Measurements from ENCODE around the gene FGF9. TPM values are rescaled to one million over a fixed set of nuclear protein-coding genes. Genes with fewer than 3 reads are reported as not detected.

Gene FGF9
- total RNA-seq, 2 experiments from 2014 or later, result 0.08 to 0.20 TPM

GRCh38 chr13:21701460-21701859 is 30.6 kb downstream of the FGF9 start:
- Mint-ChIP-seq H3K9me3 (no peaks in the 10 kb centered on the region), H3K27me3 (no peaks in the 10 kb centered on the region), H3K27ac (no peak overlapping the region), H3K36me3 (ENCODE audit: low read depth) (no peaks in the 10 kb centered on the region), H3K4me1 (no peaks in the 10 kb centered on the region), H3K4me3 (no peak overlapping the region)
- ChIA-PET POLR2A (no interaction called here), CTCF (no interaction called here)
- no peak for DNase-seq

- no peaks in the 10 kb centered on the region for H3K4me1 Mint-ChIP-seq
- H3K27ac Mint-ChIP-seq, result no peak overlapping the region
- no peaks in the 10 kb centered on the region for H3K27me3 Mint-ChIP-seq
- ChIA-PET CTCF (no interaction called here), POLR2A (no interaction called here)
- H3K36me3 Mint-ChIP-seq (ENCODE audit: low read depth), result no peaks in the 10 kb centered on the region
- H3K4me3 Mint-ChIP-seq, result no peak overlapping the region
- no peak for DNase-seq
- H3K9me3 Mint-ChIP-seq, result no peaks in the 10 kb centered on the region
Observed at GRCh38 chr13:21703846-21704245, 33.0 kb downstream of the FGF9 start.

GRCh38 chr13:21707586-21707985 is 36.7 kb downstream of the FGF9 start:
- CTCF ChIA-PET, result no interaction called here
- H3K27ac Mint-ChIP-seq, result no peak overlapping the region
- H3K4me1 Mint-ChIP-seq, result no peaks in the 10 kb centered on the region
- H3K36me3 Mint-ChIP-seq (ENCODE audit: low read depth), result no peaks in the 10 kb centered on the region
- no peak overlapping the region for H3K4me3 Mint-ChIP-seq
- no peaks in the 10 kb centered on the region for H3K27me3 Mint-ChIP-seq
- no peak for DNase-seq
- POLR2A ChIA-PET, result no interaction called here
- no peaks in the 10 kb centered on the region for H3K9me3 Mint-ChIP-seq

GRCh38 chr13:21709697-21710096 is 38.8 kb downstream of the FGF9 start:
- CTCF ChIA-PET, result no interaction called here
- no peak overlapping the region for H3K27ac Mint-ChIP-seq
- DNase-seq, result no peak
- no peaks in the 10 kb centered on the region for H3K36me3 Mint-ChIP-seq (ENCODE audit: low read depth)
- H3K4me1 Mint-ChIP-seq, result no peaks in the 10 kb centered on the region
- H3K9me3 Mint-ChIP-seq, result no peaks in the 10 kb centered on the region
- POLR2A ChIA-PET, result no interaction called here
- H3K4me3 Mint-ChIP-seq, result no peak overlapping the region
- no peaks in the 10 kb centered on the region for H3K27me3 Mint-ChIP-seq

- no peak for DNase-seq
- H3K9me3 Mint-ChIP-seq, result no peaks in the 10 kb centered on the region
- ChIA-PET CTCF (no interaction called here), POLR2A (no interaction called here)
- no peaks in the 10 kb centered on the region for H3K4me1 Mint-ChIP-seq
- no peak overlapping the region for H3K4me3 Mint-ChIP-seq
- no peak overlapping the region for H3K27ac Mint-ChIP-seq
- H3K27me3 Mint-ChIP-seq, result peaks cover 2% of the 10 kb centered on the region
- H3K36me3 Mint-ChIP-seq (ENCODE audit: low read depth), result no peaks in the 10 kb centered on the region
Observed at GRCh38 chr13:21710163-21710562, 39.3 kb downstream of the FGF9 start.

GRCh38 chr13:21717817-21718216 is 46.9 kb downstream of the FGF9 start:
- Mint-ChIP-seq H3K9me3 (no peaks in the 10 kb centered on the region), H3K36me3 (ENCODE audit: low read depth) (no peaks in the 10 kb centered on the region), H3K27ac (no peak overlapping the region), H3K4me3 (no peak overlapping the region), H3K4me1 (no peaks in the 10 kb centered on the region), H3K27me3 (peaks cover 12% of the 10 kb centered on the region)
- DNase-seq, result no peak
- ChIA-PET POLR2A (no interaction called here), CTCF (no interaction called here)

GRCh38 chr13:21719463-21719862 is 48.6 kb downstream of the FGF9 start:
- POLR2A ChIA-PET, result no interaction called here

GRCh38 chr13:21723807-21724505 is 53.1 kb downstream of the FGF9 start:
- Mint-ChIP-seq H3K27ac (no peak overlapping the region), H3K36me3 (ENCODE audit: low read depth) (peaks cover 3% of the 10 kb centered on the region), H3K27me3 (peaks cover 2% of the 10 kb centered on the region), H3K4me1 (peaks cover 1% of the 10 kb centered on the region), H3K9me3 (peaks cover 8% of the 10 kb centered on the region), H3K4me3 (no peak overlapping the region)
- no peak for DNase-seq
- CTCF ChIA-PET, result interaction anchor here (0.7 kb wide), 1 partner anchor 21 kb away, joined by 4 read pairs; no protein-coding TSS in a partner anchor
- POLR2A ChIA-PET, result no interaction called here

More at GRCh38 chr13:21719463-21719862, 48.6 kb downstream of the FGF9 start:
- CTCF ChIA-PET, result no interaction called here
- Mint-ChIP-seq H3K4me3 (no peak overlapping the region), H3K4me1 (no peaks in the 10 kb centered on the region), H3K27ac (no peak overlapping the region), H3K9me3 (no peaks in the 10 kb centered on the region), H3K36me3 (ENCODE audit: low read depth) (no peaks in the 10 kb centered on the region), H3K27me3 (peaks cover 12% of the 10 kb centered on the region)
- DNase-seq, result no peak

- DNase-seq, result no peak
- ChIA-PET POLR2A (no interaction called here), CTCF (no interaction called here)
- H3K36me3 Mint-ChIP-seq (ENCODE audit: low read depth), result peaks cover 3% of the 10 kb centered on the region
- H3K27me3 Mint-ChIP-seq, result peaks cover 2% of the 10 kb centered on the region
- peaks cover 1% of the 10 kb centered on the region for H3K4me1 Mint-ChIP-seq
- H3K4me3 Mint-ChIP-seq, result no peak overlapping the region
- H3K9me3 Mint-ChIP-seq, result peaks cover 8% of the 10 kb centered on the region
- no peak overlapping the region for H3K27ac Mint-ChIP-seq
Observed at GRCh38 chr13:21730186-21730880, 59.5 kb downstream of the FGF9 start.

GRCh38 chr13:21733475-21734263 is 62.8 kb downstream of the FGF9 start:
- POLR2A ChIA-PET, result no interaction called here

GRCh38 chr13:21734961-21735360 is 64.1 kb downstream of the FGF9 start:
- Mint-ChIP-seq H3K36me3 (ENCODE audit: low read depth) (no peaks in the 10 kb centered on the region), H3K4me1 (no peaks in the 10 kb centered on the region)

More at GRCh38 chr13:21733475-21734263, 62.8 kb downstream of the FGF9 start:
- Mint-ChIP-seq H3K27me3 (peaks cover 5% of the 10 kb centered on the region), H3K9me3 (no peaks in the 10 kb centered on the region), H3K27ac (no peak overlapping the region), H3K4me1 (no peaks in the 10 kb centered on the region), H3K4me3 (no peak overlapping the region), H3K36me3 (ENCODE audit: low read depth) (no peaks in the 10 kb centered on the region)
- no peak for DNase-seq
- CTCF ChIA-PET, result no interaction called here

GRCh38 chr13:21735701-21736401 is 65.0 kb downstream of the FGF9 start:
- Mint-ChIP-seq H3K9me3 (no peaks in the 10 kb centered on the region), H3K36me3 (ENCODE audit: low read depth) (no peaks in the 10 kb centered on the region), H3K27ac (no peak overlapping the region), H3K4me3 (no peak overlapping the region), H3K4me1 (no peaks in the 10 kb centered on the region), H3K27me3 (peaks cover 5% of the 10 kb centered on the region)
- DNase-seq, result no peak
- ChIA-PET POLR2A (no interaction called here), CTCF (no interaction called here)

More at GRCh38 chr13:21734961-21735360, 64.1 kb downstream of the FGF9 start:
- Mint-ChIP-seq H3K9me3 (no peaks in the 10 kb centered on the region), H3K27me3 (peaks cover 5% of the 10 kb centered on the region), H3K4me3 (no peak overlapping the region), H3K27ac (no peak overlapping the region)
- no peak for DNase-seq
- ChIA-PET CTCF (no interaction called here), POLR2A (no interaction called here)

GRCh38 chr13:21736926-21737325 is 66.1 kb downstream of the FGF9 start:
- Mint-ChIP-seq H3K27me3 (peaks cover 3% of the 10 kb centered on the region), H3K4me3 (no peak overlapping the region), H3K4me1 (no peaks in the 10 kb centered on the region), H3K27ac (no peak overlapping the region), H3K36me3 (ENCODE audit: low read depth) (no peaks in the 10 kb centered on the region), H3K9me3 (no peaks in the 10 kb centered on the region)
- CTCF ChIA-PET, result no interaction called here
- DNase-seq, result no peak
- POLR2A ChIA-PET, result no interaction called here

Data from activated CD4-positive, alpha-beta memory T cell treated with anti-CD3 and anti-CD28 coated beads, Interleukin-2, amount 10 ng/mL, durations not matched to agents 7 days and 5 days (primary cell).